Loucy (cell line): Measurements from ENCODE around the gene ASPA.

Source experiments
- H2AFZ ChIP-seq: fragments of 200-600 bp; sonication (generic); 2 replicates; pipeline ENCODE4 v1.6.0; 2016; ENCODE audit warnings: antibody characterized with exemption, mild to moderate bottlenecking, low read length, moderate library complexity
- H3F3A ChIP-seq: fragments of 200-600 bp; 2 replicates; pipeline ENCODE4 v1.6.0; 2016; ENCODE audit warnings: antibody characterized with exemption, low read depth, mild to moderate bottlenecking
- H3K27me3 ChIP-seq: fragments of 200-600 bp; sonication (generic); 2 replicates; pipeline ENCODE4 v1.6.1; 2014; ENCODE audit warnings: low read length, mild to moderate bottlenecking; ENCODE audit not compliant: insufficient read depth, poor library complexity, severe bottlenecking
- H3K36me3 ChIP-seq: fragments of 200-600 bp; sonication (generic); 2 replicates; pipeline ENCODE4 v1.6.1; 2016; ENCODE audit warnings: low read length; ENCODE audit not compliant: insufficient read depth
- H3K4me1 ChIP-seq: fragments of 200-600 bp; sonication (generic); 2 replicates; pipeline ENCODE4 v1.5.1; 2014; ENCODE audit warnings: low read length, mild to moderate bottlenecking; ENCODE audit not compliant: insufficient read depth, poor library complexity, severe bottlenecking
- H3K4me2 ChIP-seq: fragments of 200-600 bp; sonication (generic); 2 replicates; pipeline ENCODE4 v1.6.0; 2014; ENCODE audit warnings: antibody characterized with exemption, low read length, low read depth, mild to moderate bottlenecking; ENCODE audit not compliant: poor library complexity, severe bottlenecking
- H3K4me3 ChIP-seq: fragments of 200-600 bp; sonication (generic); 2 replicates; pipeline ENCODE4 v1.5.1; 2014; ENCODE audit warnings: low read length, mild to moderate bottlenecking, mixed read lengths; ENCODE audit not compliant: poor library complexity, severe bottlenecking
- H3K79me2 ChIP-seq: fragments of 200-600 bp; sonication (generic); 2 replicates; pipeline ENCODE4 v1.6.1; 2014; ENCODE audit warnings: low read length; ENCODE audit not compliant: insufficient read depth
- H3K9ac ChIP-seq: fragments of 200-600 bp; sonication (generic); 2 replicates; pipeline ENCODE4 v1.6.0; 2014; ENCODE audit warnings: mild to moderate bottlenecking, low read depth, low read length, moderate library complexity; ENCODE audit not compliant: poor library complexity, severe bottlenecking
- H3K9me2 ChIP-seq: fragments of 200-600 bp; sonication (generic); replicated peaks from 2 replicates; pipeline ENCODE4 v1.6.1; 2016; ENCODE audit warnings: low read depth, low read length, mixed read lengths
- H3K9me3 ChIP-seq: fragments of 200-600 bp; sonication (generic); 2 replicates; pipeline ENCODE4 v1.6.1; 2014; ENCODE audit warnings: mild to moderate bottlenecking, antibody characterized with exemption, low read length, low read depth; ENCODE audit not compliant: insufficient read depth
- H4K20me1 ChIP-seq: fragments of 200-600 bp; sonication (generic); 2 replicates; pipeline ENCODE4 v1.6.0; 2014; ENCODE audit warnings: antibody characterized with exemption, low read length, mild to moderate bottlenecking; ENCODE audit not compliant: insufficient read depth, poor library complexity, severe bottlenecking
- CTCF ChIP-seq: fragments of 200-600 bp; sonication (generic); conservative IDR thresholded peaks from 2 replicates; pipeline ENCODE4 v1.5.1; 2014; ENCODE audit warnings: mild to moderate bottlenecking, antibody characterized with exemption, low read length
- EZH2phosphoT487 ChIP-seq: fragments of 200-600 bp; IDR thresholded peaks from 2 replicates; pipeline ENCODE4 v1.6.1; 2018; ENCODE audit warnings: antibody characterized with exemption, mild to moderate bottlenecking, moderate library complexity, borderline replicate concordance

Gene ASPA

GRCh38 chr17:3510090-3510489 is 34.3 kb downstream of the ASPA start:
- Histone ChIP-seq H2AFZ (no peak overlapping the region), H4K20me1 (no peaks in the 10 kb centered on the region), H3K9me3 (no peaks in the 10 kb centered on the region; the same call in 1 of the 2 replicates), H3K36me3 (no peaks in the 10 kb centered on the region), H3K9ac (no peak overlapping the region), H3K4me2 (no peak overlapping the region), H3K27me3 (no peaks in the 10 kb centered on the region), H3F3A (no peaks in the 10 kb centered on the region), H3K4me1 (no peaks in the 10 kb centered on the region), H3K9me2 (no peaks in the 10 kb centered on the region), H3K79me2 (no peaks in the 10 kb centered on the region), H3K4me3 (no peak overlapping the region)
- TF ChIP-seq CTCF, result no peak
- TF ChIP-seq EZH2phosphoT487, result no peak

GRCh38 chr17:3511852-3512504 is 36.2 kb downstream of the ASPA start:
- no peaks in the 10 kb centered on the region for H4K20me1 ChIP-seq
- no peaks in the 10 kb centered on the region for H3K79me2 ChIP-seq
- no peaks in the 10 kb centered on the region for H3K4me1 ChIP-seq
- no peaks in the 10 kb centered on the region for H3K9me3 ChIP-seq
- TF ChIP-seq CTCF, result no peak
- no peak for TF ChIP-seq EZH2phosphoT487
- H3F3A ChIP-seq, result no peaks in the 10 kb centered on the region
- no peaks in the 10 kb centered on the region for H3K9me2 ChIP-seq
- no peak overlapping the region for H3K9ac ChIP-seq
- H3K36me3 ChIP-seq, result no peaks in the 10 kb centered on the region
- no peaks in the 10 kb centered on the region for H3K27me3 ChIP-seq
- H2AFZ ChIP-seq, result no peak overlapping the region
- no peak overlapping the region for H3K4me3 ChIP-seq
- H3K4me2 ChIP-seq, result no peak overlapping the region

DNA sequence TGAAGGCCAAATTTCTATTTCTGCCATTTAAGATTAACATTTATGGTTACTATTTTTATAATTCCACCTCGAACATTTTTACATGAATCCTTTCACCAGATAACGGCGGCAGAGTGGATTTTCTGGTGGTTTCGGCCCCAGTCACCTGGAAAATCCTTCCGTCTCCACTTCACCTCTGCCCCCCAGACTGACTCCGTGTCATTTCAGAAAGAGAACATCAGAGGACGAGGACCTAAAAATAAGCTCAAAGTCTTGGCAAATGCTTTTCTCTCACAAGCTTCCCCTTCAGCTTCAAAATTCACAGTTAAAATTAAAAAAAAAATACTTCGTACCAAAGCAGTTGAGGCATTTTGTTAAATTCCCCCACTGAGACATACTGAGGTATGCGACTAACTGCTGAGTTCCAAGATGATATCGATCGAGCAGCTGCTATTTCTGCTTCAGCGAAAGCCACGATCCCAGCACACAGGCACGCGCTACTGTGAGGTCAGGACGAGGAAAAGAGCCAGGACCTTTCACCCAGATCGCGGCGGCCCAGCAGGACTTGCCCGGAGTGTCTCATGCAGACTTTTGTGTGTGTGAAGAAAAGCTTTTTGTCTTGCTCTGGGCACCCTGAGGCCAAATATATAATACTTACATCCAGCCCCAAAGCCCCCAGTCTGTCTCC is 36.8 kb downstream of the ASPA start:
- no peaks in the 10 kb centered on the region for H3K27me3 ChIP-seq
- H3K4me1 ChIP-seq, result no peaks in the 10 kb centered on the region
- H3K4me3 ChIP-seq, result no peak overlapping the region
- H3K79me2 ChIP-seq, result no peaks in the 10 kb centered on the region
- TF ChIP-seq EZH2phosphoT487, result no peak
- TF ChIP-seq CTCF, result no peak
- H3K9me2 ChIP-seq, result no peaks in the 10 kb centered on the region
- H3K9me3 ChIP-seq, result no peaks in the 10 kb centered on the region
- no peak overlapping the region for H3K9ac ChIP-seq
- no peaks in the 10 kb centered on the region for H3K36me3 ChIP-seq
- H3F3A ChIP-seq, result no peaks in the 10 kb centered on the region
- H2AFZ ChIP-seq, result no peak overlapping the region
- H4K20me1 ChIP-seq, result no peaks in the 10 kb centered on the region
- no peak overlapping the region for H3K4me2 ChIP-seq
